Activated T-cell treated with anti-CD3 and anti-CD28 coated beads for 4 hours (primary cell): ENCODE data around the gene ZFP92.

Source experiments
- DNase-seq: peaks from one replicate; pipeline ENCODE4 v3.0.0-alpha.2; 2020

The ZFP92 gene

DNA sequence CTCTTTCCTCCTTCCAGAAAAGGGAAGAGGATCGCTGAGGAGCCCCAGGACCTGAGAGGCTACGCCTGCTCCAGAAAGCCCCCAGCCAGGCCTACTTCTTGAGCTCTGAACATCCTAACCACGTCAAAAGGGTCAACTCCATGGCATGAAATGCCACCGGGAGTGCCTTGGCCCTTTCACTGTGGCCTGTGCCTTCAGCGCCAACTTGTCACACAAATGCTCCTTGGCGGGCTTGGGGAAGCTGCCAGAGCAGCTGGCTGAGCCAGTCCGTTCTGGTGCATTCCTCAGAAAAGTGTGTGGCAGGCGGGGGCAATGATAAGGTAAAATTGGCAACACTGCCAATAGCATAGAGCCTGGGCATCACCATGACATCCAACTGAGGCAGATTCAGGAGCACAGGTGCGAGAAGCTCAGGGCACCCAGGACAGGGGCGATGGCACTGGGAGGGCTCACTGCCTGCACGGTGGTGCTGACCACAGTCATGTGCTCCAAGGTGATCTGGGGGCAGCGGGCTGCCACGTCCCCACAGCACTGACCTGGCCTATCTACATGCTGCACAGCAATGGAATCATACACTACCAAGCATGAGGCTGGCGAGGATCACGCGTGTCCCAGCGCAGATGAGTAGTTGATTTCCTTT is 46.7 kb downstream of the ZFP92 start:
- no peak for DNase-seq

DNA sequence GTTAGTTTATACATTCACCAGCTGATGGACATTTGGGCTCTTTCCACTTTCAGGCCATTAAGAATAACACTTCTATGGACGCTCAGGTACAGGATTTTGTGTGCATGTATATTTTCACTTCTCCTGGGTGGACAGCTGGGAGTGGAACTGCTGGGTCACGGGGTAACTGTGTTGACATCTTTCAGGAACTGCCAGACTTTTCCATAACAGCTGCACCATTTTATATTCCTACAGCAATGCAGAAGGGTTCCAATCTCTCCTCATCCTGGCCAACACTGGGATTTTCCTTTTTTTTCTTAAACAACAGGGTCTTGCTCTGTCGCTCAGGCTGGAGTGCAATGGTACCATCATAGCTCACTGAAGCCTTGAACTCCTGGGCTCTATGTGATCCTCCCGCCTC is 47.2 kb downstream of the ZFP92 start:
- no peak for DNase-seq

DNA sequence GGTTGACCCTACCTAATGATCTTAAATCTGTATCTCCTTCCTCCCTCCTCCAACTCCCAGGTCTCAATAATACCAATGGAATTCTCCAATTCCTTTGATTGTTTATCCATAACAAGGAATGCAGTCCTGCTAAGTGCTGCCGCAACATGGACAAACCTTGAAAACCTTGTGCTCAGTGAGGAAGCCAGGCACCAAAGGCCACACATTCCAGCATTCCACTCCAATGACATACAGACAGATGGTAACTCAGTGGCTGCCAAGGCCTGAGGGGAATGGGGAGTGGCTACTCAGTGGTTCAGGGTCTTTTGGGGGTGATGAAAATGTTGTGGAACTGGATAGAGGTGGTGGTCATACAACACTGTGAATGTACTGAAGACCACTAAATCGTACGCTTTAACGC is 48.7 kb downstream of the ZFP92 start:
- DNase-seq: no peak

DNA sequence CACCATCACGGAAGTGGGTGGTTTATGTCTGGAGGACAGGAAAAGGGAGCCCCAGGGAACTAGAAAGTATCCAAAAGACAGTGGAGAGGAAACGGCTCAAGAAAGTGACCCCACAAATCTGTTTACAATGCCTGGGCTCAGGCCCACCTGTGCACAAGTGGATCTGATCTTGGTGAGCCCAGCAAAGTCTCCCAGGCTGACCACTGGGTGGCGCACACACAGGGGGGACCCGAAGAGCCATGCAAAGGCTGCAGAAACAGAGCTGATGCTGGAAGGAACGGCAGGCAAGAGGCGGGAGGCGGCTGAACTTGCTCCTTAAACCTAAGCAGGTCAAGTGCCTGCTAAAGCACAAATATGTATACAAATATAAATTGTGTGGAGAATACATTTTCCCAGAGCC is 49.6 kb downstream of the ZFP92 start:
- no peak for DNase-seq
